ENCODE measurements around the gene ADAMTS17.

ADAMTS17 gene

DNA sequence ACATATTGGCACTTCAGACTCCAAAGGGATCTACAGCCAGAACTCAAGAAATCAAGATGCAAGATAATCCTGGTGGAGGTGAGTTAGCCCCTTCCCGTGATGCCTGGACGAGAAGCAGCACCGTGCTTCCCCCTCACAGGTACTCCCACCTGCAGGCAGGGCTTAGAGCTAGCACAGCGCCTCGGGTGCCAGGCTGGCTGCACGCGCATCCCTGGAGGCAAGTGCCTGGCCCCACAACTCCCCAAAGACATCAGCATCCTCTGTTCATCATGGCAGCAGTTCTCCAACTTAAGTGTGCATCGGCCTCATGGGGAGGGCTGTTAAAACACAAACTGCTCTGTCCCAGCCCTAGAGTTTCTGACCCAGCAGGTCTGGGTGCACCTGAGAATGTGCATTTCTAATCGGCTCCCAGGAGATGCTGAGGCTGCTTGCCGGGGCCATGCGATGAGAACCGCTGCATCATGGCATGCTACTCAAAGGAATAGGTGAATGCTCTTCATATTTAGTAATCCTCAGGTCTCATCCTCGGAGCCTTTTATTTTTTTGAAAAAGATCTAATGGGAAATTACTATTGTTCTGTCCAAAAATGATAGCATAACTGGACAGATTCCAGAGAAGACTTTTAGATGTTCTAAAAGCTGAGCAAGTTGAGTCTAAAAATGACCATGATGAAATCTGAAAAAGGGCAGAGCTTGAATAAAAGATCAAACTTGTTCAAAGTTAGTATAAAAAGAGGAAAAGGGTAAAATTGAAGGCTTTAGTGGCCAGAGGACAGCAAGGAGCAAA is 244.2 kb downstream of the ADAMTS17 start:
- Histone ChIP-seq H3K9me3 (ENCODE audit: control insufficient read depth, insufficient read depth, low read length) (no peaks in the 10 kb centered on the region), H3F3A (ENCODE audit: control insufficient read depth, insufficient read depth) (no peaks in the 10 kb centered on the region), H3K4me3 (ENCODE audit: low read length) (no peak overlapping the region)

DNA sequence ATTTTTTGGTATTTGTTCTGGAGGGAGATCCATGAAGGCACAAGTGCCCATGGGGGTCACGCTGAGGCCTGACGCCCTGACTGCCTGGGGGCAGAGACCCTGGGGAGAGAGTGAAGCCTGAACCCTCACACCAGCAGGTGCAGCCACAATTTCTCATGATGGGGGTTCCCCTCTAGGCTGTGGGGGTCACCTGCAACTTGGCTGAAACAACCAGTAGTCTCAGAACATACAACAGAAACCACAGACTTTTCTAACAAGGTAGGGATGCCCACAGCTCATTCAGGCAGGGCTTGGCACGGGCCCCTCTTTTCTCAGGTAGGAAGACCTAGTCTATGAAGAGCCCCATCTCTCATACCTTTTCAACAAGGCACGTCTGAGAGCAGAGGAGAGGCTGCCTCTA is 245.1 kb downstream of the ADAMTS17 start:
- Histone ChIP-seq H3K4me1 (ENCODE audit: control insufficient read depth, low read length) (no peaks in the 10 kb centered on the region), H3K9me3 (ENCODE audit: control insufficient read depth, insufficient read depth, low read length) (no peaks in the 10 kb centered on the region)
- TF ChIP-seq, protein P1, sequence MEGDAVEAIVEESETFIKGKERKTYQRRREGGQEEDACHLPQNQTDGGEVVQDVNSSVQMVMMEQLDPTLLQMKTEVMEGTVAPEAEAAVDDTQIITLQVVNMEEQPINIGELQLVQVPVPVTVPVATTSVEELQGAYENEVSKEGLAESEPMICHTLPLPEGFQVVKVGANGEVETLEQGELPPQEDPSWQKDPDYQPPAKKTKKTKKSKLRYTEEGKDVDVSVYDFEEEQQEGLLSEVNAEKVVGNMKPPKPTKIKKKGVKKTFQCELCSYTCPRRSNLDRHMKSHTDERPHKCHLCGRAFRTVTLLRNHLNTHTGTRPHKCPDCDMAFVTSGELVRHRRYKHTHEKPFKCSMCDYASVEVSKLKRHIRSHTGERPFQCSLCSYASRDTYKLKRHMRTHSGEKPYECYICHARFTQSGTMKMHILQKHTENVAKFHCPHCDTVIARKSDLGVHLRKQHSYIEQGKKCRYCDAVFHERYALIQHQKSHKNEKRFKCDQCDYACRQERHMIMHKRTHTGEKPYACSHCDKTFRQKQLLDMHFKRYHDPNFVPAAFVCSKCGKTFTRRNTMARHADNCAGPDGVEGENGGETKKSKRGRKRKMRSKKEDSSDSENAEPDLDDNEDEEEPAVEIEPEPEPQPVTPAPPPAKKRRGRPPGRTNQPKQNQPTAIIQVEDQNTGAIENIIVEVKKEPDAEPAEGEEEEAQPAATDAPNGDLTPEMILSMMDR (IDR thresholded peaks at IDR 0.05; ENCODE audit: low read depth, low read length, poor library complexity, severe bottlenecking) = no peak
- no peak for TF ChIP-seq EZH2phosphoT487 (IDR thresholded peaks at IDR 0.05; ENCODE audit: borderline replicate concordance, low read length)

More for the DNA sequence above, 244.2 kb downstream of the ADAMTS17 start:
- H4K20me1 ChIP-seq (ENCODE audit: control insufficient read depth, insufficient read depth, low read depth, low read length) = no peaks in the 10 kb centered on the region
- no peak overlapping the region for H3K27ac ChIP-seq (ENCODE audit: low read depth, low read length)
- H3K27me3 ChIP-seq (ENCODE audit: control insufficient read depth, low read length) = no peaks in the 10 kb centered on the region
- H3K4me2 ChIP-seq (ENCODE audit: low read length) = no peak overlapping the region
- no peaks in the 10 kb centered on the region for H3K4me1 ChIP-seq (ENCODE audit: control insufficient read depth, low read length)
- TF ChIP-seq, protein P1 (IDR thresholded peaks at IDR 0.05; ENCODE audit: low read depth, low read length, poor library complexity, severe bottlenecking) = no peak
- TF ChIP-seq EZH2phosphoT487 (IDR thresholded peaks at IDR 0.05; ENCODE audit: borderline replicate concordance, low read length) = no peak
- H3K9me2 ChIP-seq (replicated peaks; ENCODE audit: control insufficient read depth, low read length) = no peaks in the 10 kb centered on the region
- no peaks in the 10 kb centered on the region for H3K36me3 ChIP-seq (ENCODE audit: control insufficient read depth, low read length)
- H3K79me2 ChIP-seq (ENCODE audit: control insufficient read depth, low read length) = no peaks in the 10 kb centered on the region

DNA sequence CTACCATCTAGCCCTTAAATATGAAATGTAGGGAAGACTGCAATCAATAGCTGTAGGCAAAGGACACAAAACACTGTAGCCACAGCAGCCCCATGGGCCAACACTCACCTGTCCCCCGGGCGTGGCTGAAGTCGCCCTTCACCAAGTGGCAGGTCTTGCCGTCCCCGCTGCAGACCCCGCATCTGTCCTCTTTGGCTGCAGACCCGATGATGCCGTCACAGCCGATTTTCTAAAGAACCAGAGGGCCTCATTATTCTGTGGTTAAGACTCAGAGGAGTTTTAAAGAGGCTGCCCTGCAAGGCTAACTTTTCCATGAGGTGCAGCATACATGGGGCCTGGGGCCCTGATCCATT is 245.6 kb downstream of the ADAMTS17 start:
- no peaks in the 10 kb centered on the region for H3K27me3 ChIP-seq (ENCODE audit: control insufficient read depth, low read length)

More for the DNA sequence above, 245.1 kb downstream of the ADAMTS17 start:
- Histone ChIP-seq H3K9me2 (replicated peaks; ENCODE audit: control insufficient read depth, low read length) (no peaks in the 10 kb centered on the region), H3K36me3 (ENCODE audit: control insufficient read depth, low read length) (no peaks in the 10 kb centered on the region), H3K4me2 (ENCODE audit: low read length) (no peak overlapping the region), H3K27me3 (ENCODE audit: control insufficient read depth, low read length) (no peaks in the 10 kb centered on the region), H3K4me3 (ENCODE audit: low read length) (no peak overlapping the region), H4K20me1 (ENCODE audit: control insufficient read depth, insufficient read depth, low read depth, low read length) (no peaks in the 10 kb centered on the region), H3F3A (ENCODE audit: control insufficient read depth, insufficient read depth) (no peaks in the 10 kb centered on the region), H3K79me2 (ENCODE audit: control insufficient read depth, low read length) (no peaks in the 10 kb centered on the region), H3K27ac (ENCODE audit: low read depth, low read length) (no peak overlapping the region)

More for the DNA sequence above, 245.6 kb downstream of the ADAMTS17 start:
- H4K20me1 ChIP-seq (ENCODE audit: control insufficient read depth, insufficient read depth, low read depth, low read length) = no peaks in the 10 kb centered on the region
- H3F3A ChIP-seq (ENCODE audit: control insufficient read depth, insufficient read depth) = no peaks in the 10 kb centered on the region
- no peaks in the 10 kb centered on the region for H3K9me3 ChIP-seq (ENCODE audit: control insufficient read depth, insufficient read depth, low read length)
- H3K36me3 ChIP-seq (ENCODE audit: control insufficient read depth, low read length) = no peaks in the 10 kb centered on the region
- H3K79me2 ChIP-seq (ENCODE audit: control insufficient read depth, low read length) = no peaks in the 10 kb centered on the region
- H3K4me1 ChIP-seq (ENCODE audit: control insufficient read depth, low read length) = no peaks in the 10 kb centered on the region
- TF ChIP-seq, protein P1 (IDR thresholded peaks at IDR 0.05; ENCODE audit: low read depth, low read length, poor library complexity, severe bottlenecking) = no peak
- no peak for TF ChIP-seq EZH2phosphoT487 (IDR thresholded peaks at IDR 0.05; ENCODE audit: borderline replicate concordance, low read length)
- no peaks in the 10 kb centered on the region for H3K9me2 ChIP-seq (replicated peaks; ENCODE audit: control insufficient read depth, low read length)
- no peak overlapping the region for H3K4me3 ChIP-seq (ENCODE audit: low read length)
- H3K4me2 ChIP-seq (ENCODE audit: low read length) = no peak overlapping the region
- H3K27ac ChIP-seq (ENCODE audit: low read depth, low read length) = no peak overlapping the region

Measured in DOHH2 (cell line).